ENCODE measurements around the gene HCN1. TPM values are rescaled to one million over a fixed set of nuclear protein-coding genes. Genes with fewer than 3 reads are reported as not detected.

HCN1 gene
- total and polyA plus RNA-seq, 7 donors, result under 0.01 to 0.71 (median 0.15) TPM; not detected in 1

- WGBS, 2 donors, result 12 to 48% methylated on average over 2 of the region's 2 CpGs
- Histone ChIP-seq H3K27me3 (no peaks in the 10 kb centered on the region), H3K36me3 (no peaks in the 10 kb centered on the region), H3K4me3 (no peak overlapping the region), H3K27ac (no peak overlapping the region), H3K9me3 (no peaks in the 10 kb centered on the region), H3K4me1 (no peaks in the 10 kb centered on the region)
- intact Hi-C loops (cut with DNase I), result no loop called here
- TF ChIP-seq POLR2AphosphoS5 (IDR thresholded peaks at IDR 0.05) (no peak), POLR2A (IDR thresholded peaks at IDR 0.05) (no peak), EP300 (IDR thresholded peaks at IDR 0.05) (no peak), CTCF (IDR thresholded peaks at IDR 0.05) (no peak)
- no peak for DNase-seq
Observed at GRCh38 chr5:45274241-45274640, 421.9 kb downstream of the HCN1 start.

GRCh38 chr5:45271626-45272025 lies 424.6 kb downstream of the HCN1 start:
- TF ChIP-seq EP300 (IDR thresholded peaks at IDR 0.05) (no peak), POLR2AphosphoS5 (IDR thresholded peaks at IDR 0.05) (no peak), CTCF (IDR thresholded peaks at IDR 0.05) (no peak), POLR2A (IDR thresholded peaks at IDR 0.05) (no peak)
- no peak for DNase-seq
- 60 to 85% methylated on average over 1 of the region's 1 CpG for WGBS, 2 donors
- Histone ChIP-seq H3K9me3 (no peaks in the 10 kb centered on the region), H3K36me3 (no peaks in the 10 kb centered on the region), H3K4me1 (no peaks in the 10 kb centered on the region), H3K4me3 (no peak overlapping the region), H3K27ac (no peak overlapping the region), H3K27me3 (no peaks in the 10 kb centered on the region)
- intact Hi-C loops (cut with DNase I), result no loop called here

GRCh38 chr5:45264447-45264846 lies 431.7 kb downstream of the HCN1 start:
- no peaks in the 10 kb centered on the region for H3K9me3 ChIP-seq
- WGBS, 2 donors, result 87 to 90% methylated on average over 1 of the region's 1 CpG
- H3K4me1 ChIP-seq, result no peaks in the 10 kb centered on the region
- no peak overlapping the region for H3K4me3 ChIP-seq
- H3K27ac ChIP-seq, result no peak overlapping the region
- no peaks in the 10 kb centered on the region for H3K36me3 ChIP-seq
- H3K27me3 ChIP-seq, result no peaks in the 10 kb centered on the region
- intact Hi-C loops (cut with DNase I), result no loop called here
- no peak for DNase-seq
- TF ChIP-seq POLR2A (IDR thresholded peaks at IDR 0.05), result no peak
- TF ChIP-seq POLR2AphosphoS5 (IDR thresholded peaks at IDR 0.05), result no peak
- TF ChIP-seq CTCF (IDR thresholded peaks at IDR 0.05), result no peak
- TF ChIP-seq EP300 (IDR thresholded peaks at IDR 0.05), result no peak

GRCh38 chr5:45262061-45262590 lies 434.1 kb downstream of the HCN1 start:
- H3K36me3 ChIP-seq, result no peaks in the 10 kb centered on the region
- WGBS, 2 donors, result 95 to 96% methylated on average over 29 of the region's 29 CpGs
- intact Hi-C loops (cut with DNase I), result no loop called here
- TF ChIP-seq POLR2A (IDR thresholded peaks at IDR 0.05) (no peak), EP300 (IDR thresholded peaks at IDR 0.05) (no peak), CTCF (IDR thresholded peaks at IDR 0.05) (no peak), POLR2AphosphoS5 (IDR thresholded peaks at IDR 0.05) (no peak)
- no peak overlapping the region for H3K27ac ChIP-seq
- no peaks in the 10 kb centered on the region for H3K27me3 ChIP-seq
- H3K4me1 ChIP-seq, result no peaks in the 10 kb centered on the region
- no peak overlapping the region for H3K4me3 ChIP-seq
- DNase-seq, result no peak
- no peaks in the 10 kb centered on the region for H3K9me3 ChIP-seq

DNA sequence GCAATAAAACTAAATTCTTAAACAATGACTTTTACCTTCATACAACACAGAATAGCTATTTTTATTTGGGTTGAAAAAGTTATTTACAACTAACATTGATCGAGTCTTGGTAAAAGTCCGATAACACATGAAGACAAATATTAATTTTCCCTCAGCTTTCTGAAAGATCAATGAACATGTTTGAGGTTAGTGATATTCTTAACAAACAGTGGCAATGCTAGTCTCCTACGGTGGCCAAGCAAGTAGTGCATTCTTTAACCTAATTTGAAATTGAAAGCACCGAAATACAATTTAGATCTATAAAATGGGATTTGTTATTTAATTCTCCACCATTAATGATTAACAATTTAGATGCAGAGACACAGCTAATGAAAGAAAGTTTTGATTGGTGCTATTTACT lies 435.1 kb downstream of the HCN1 start:
- no peak overlapping the region for H3K27ac ChIP-seq
- H3K36me3 ChIP-seq, result no peaks in the 10 kb centered on the region
- no peak for DNase-seq
- H3K27me3 ChIP-seq, result no peaks in the 10 kb centered on the region
- H3K4me1 ChIP-seq, result no peaks in the 10 kb centered on the region
- intact Hi-C loops (cut with DNase I), result no loop called here
- TF ChIP-seq CTCF (IDR thresholded peaks at IDR 0.05) (no peak), EP300 (IDR thresholded peaks at IDR 0.05) (no peak)
- H3K4me3 ChIP-seq, result no peak overlapping the region
- H3K9me3 ChIP-seq, result no peaks in the 10 kb centered on the region
- WGBS, 2 donors, result 91% methylated on average over 4 of the region's 4 CpGs

Data from sigmoid colon (tissue), 7 donors.